HAP-1 (cell line): ENCODE data around the gene CEP83.
A peak's percentile ranks its signal among the peaks of the same experiment; 100 is the strongest.
"Not testable (repeated sequence)": the region's sequence is repeated elsewhere in the genome, so short reads cannot be mapped to it uniquely, and the experiment has no call there.

Source experiments
- DNase-seq, 2 experiments: peaks; one replicate each; pipeline ENCODE4 v3.0.0-alpha.2; 2016 to 2020; ENCODE audit warnings: low spot score in 2 of 2
- H3K27me3 ChIP-seq: fragments of 250-450 bp; sonication (Bioruptor Pico); 2 replicates; pipeline ENCODE4 v1.5.1; 2020; ENCODE audit warnings: low read depth, mild to moderate bottlenecking, moderate library complexity
- H3K36me3 ChIP-seq: fragments of 250-450 bp; sonication (Bioruptor Pico); replicated peaks from 2 replicates; pipeline ENCODE4 v1.5.1; 2020; ENCODE audit warnings: mild to moderate bottlenecking
- H3K4me1 ChIP-seq: fragments of 250-450 bp; sonication (Bioruptor Pico); 2 replicates; pipeline ENCODE4 v1.5.1; 2020; ENCODE audit warnings: mild to moderate bottlenecking
- H3K4me3 ChIP-seq: fragments of 250-450 bp; sonication (Bioruptor Pico); 2 replicates; pipeline ENCODE4 v1.5.1; 2020; ENCODE audit warnings: mild to moderate bottlenecking, moderate library complexity
- H3K9me3 ChIP-seq: fragments of 250-450 bp; sonication (Bioruptor Pico); 2 replicates; pipeline ENCODE4 v1.5.1; 2020; ENCODE audit warnings: mild to moderate bottlenecking, moderate library complexity
- in situ Hi-C: fragments of 300-500 bp; cut with MboI; formaldehyde crosslinking; loops from 3 replicates; pipeline ENCODE4 v1.14.3; 2020; ENCODE audit warnings: low sequenced_read_pairs, inconsistent platforms, mixed read lengths

CEP83 gene

DNA sequence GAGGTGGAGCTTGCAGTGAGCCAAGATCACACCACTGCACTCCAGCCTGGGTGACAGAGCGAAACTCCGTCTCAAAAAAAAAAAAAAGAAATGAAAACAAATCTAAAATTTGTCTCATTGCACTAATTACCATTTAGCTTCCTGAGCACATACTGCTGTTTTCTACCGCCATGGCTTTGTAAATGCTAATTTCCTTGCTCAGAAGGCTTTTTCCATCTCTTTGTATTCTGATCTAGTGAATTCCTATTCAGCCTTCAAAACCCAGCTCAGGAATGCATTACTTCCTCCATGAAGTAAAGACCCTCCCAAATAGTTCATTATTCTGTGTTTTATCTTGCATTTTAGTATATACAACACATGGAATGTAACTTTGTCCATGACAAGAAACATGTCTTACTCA lies 33.6 kb downstream of the CEP83 start:
- in situ Hi-C loops = no loop called here
- Histone ChIP-seq H3K4me3 (no peak overlapping the region), H3K9me3 (peaks cover 20% of the 10 kb centered on the region), H3K27me3 (no peaks in the 10 kb centered on the region), H3K36me3 (0 out of 2 replicates have a peak, but pooled peaks cover 5% of the 10 kb centered on the region), H3K4me1 (peaks cover 32% of the 10 kb centered on the region)
- peak in 1 of 2 experiments; percentile 91 for DNase-seq

GRCh38 chr12:94424830-94425229 lies 34.8 kb downstream of the CEP83 start:
- H3K27me3 ChIP-seq, DNase-seq, H3K4me3 ChIP-seq, H3K36me3 ChIP-seq, in situ Hi-C loops: not testable (repeated sequence)
- H3K4me1 ChIP-seq = peaks cover 32% of the 10 kb centered on the region
- peaks cover 17% of the 10 kb centered on the region for H3K9me3 ChIP-seq

- Histone ChIP-seq H3K4me1 (peaks cover 14% of the 10 kb centered on the region), H3K9me3 (peaks cover 17% of the 10 kb centered on the region), H3K36me3 (0 out of 2 replicates have a peak, but pooled peaks cover 5% of the 10 kb centered on the region), H3K27me3 (no peaks in the 10 kb centered on the region), H3K4me3 (no peak overlapping the region)
- in situ Hi-C loops = no loop called here
- no peak for DNase-seq
Observed at GRCh38 chr12:94421868-94422740, 37.6 kb downstream of the CEP83 start.

DNA sequence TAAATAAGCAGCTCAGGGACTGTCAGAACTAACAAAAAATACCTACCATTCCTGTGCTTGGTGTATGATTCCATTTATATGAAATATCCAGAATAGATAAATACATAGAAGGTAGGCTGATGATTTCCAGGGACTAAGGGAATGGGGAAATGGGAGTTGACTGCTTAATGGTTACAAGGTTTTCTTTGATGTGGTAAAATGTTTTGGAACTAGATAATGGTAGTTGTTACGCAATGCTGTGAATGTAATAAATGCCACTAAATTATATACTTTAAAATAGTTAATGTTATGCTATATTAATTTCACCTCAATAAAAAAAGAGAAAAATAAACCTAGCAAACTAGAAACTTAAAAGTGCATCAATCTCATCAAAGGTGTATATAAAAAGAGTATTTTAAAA lies 41.1 kb downstream of the CEP83 start:
- peaks cover 14% of the 10 kb centered on the region for H3K9me3 ChIP-seq
- H3K4me3 ChIP-seq = no peak overlapping the region
- no peaks in the 10 kb centered on the region for H3K4me1 ChIP-seq
- no peak for DNase-seq
- H3K27me3 ChIP-seq = no peaks in the 10 kb centered on the region
- H3K36me3 ChIP-seq = no peaks in the 10 kb centered on the region
- in situ Hi-C loops = no loop called here

GRCh38 chr12:94416613-94417012 lies 43.1 kb downstream of the CEP83 start:
- in situ Hi-C loops = no loop called here
- H3K9me3 ChIP-seq = 0 out of 2 replicates have a peak, but pooled peaks cover 2% of the 10 kb centered on the region
- no peak overlapping the region for H3K4me3 ChIP-seq
- no peaks in the 10 kb centered on the region for H3K27me3 ChIP-seq
- DNase-seq = no peak
- no peaks in the 10 kb centered on the region for H3K4me1 ChIP-seq
- no peaks in the 10 kb centered on the region for H3K36me3 ChIP-seq

DNA sequence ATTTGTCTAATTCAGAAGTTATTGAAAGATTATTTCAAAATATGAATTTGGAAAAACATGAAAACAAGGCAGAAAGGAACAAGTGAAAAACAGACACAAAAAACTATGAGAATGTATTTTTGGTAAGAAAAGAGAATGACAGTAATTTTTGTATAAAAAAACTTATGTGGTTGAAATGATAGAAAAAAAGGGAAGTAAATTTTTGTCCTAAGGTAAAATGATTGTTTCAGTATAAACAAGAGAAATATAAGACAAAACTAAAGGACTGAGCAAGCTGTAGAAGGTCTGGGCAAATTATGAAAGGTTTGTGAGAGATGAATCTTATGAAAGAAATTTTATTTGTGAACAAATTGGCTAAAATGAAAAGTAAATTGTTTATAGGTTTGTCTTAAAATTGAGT lies 44.6 kb downstream of the CEP83 start:
- no peak overlapping the region for H3K4me3 ChIP-seq
- in situ Hi-C loops = no loop called here
- no peaks in the 10 kb centered on the region for H3K27me3 ChIP-seq
- no peaks in the 10 kb centered on the region for H3K9me3 ChIP-seq
- DNase-seq = no peak
- H3K36me3 ChIP-seq = no peaks in the 10 kb centered on the region
- H3K4me1 ChIP-seq = no peaks in the 10 kb centered on the region

DNA sequence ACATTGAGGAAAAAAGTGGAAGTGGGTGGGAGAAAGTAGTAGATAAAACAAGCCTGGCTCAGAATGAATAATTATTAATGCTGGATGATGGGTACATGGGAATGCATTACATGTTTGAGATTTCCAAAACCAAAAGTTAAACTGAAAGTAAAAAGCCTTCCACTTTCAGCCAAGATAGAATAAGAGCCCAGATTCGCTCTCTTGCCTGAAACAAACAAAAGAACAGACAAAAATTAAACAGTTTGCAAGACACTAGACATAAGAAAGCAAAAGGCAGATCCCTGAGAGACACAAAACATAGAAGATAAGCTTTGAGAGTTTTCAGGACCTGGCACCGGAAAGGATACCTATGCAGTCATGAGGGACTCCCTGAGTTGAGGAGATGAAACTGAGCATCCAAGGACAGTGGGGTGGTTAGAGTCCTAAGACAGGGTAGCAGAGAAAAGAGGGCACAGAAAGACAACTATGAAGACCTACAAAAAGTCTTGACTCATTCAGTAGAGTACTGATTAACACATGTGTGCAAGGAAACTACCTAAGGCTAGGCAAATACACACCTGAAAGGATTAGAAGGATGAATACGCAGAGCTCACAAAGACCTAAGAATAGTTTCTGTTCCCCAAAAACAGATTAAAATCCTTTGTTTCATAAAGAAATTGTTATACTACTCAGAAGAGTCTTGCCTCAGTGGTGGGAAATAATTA lies 54.1 kb downstream of the CEP83 start:
- no peak for DNase-seq
- H3K36me3 ChIP-seq = peaks cover 3% of the 10 kb centered on the region; the same call in 1 of the 2 replicates

DNA sequence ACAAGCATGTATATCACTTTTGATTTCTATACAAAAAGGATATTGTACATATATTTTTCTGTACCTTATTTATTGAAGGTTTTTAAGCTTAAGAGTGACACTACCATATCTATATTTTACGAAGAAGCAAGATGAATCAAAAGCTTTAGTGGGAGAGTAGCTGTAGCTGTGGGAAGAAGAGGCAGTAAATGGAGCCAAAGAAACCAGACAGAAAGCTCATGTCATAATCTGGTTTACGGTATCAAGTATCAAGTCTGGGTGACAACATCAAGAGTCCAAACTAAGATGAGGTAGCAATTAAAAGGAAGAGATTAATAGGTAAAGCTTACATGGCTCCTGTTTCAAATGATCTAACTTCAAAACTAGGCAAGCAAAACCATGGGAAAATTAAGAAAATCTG lies 54.8 kb downstream of the CEP83 start:
- no peaks in the 10 kb centered on the region for H3K9me3 ChIP-seq
- no peak for DNase-seq
- H3K4me1 ChIP-seq = no peaks in the 10 kb centered on the region
- no peaks in the 10 kb centered on the region for H3K27me3 ChIP-seq
- H3K4me3 ChIP-seq = no peak overlapping the region
- H3K36me3 ChIP-seq = peaks cover 7% of the 10 kb centered on the region
- in situ Hi-C loops = no loop called here

More for the DNA sequence above, 54.1 kb downstream of the CEP83 start:
- in situ Hi-C loops = no loop called here
- Histone ChIP-seq H3K4me3 (no peak overlapping the region), H3K4me1 (no peaks in the 10 kb centered on the region), H3K27me3 (no peaks in the 10 kb centered on the region), H3K9me3 (no peaks in the 10 kb centered on the region)

- peaks cover 12% of the 10 kb centered on the region for H3K36me3 ChIP-seq
- in situ Hi-C loops = no loop called here
- no peaks in the 10 kb centered on the region for H3K4me1 ChIP-seq
- no peak overlapping the region for H3K4me3 ChIP-seq
- no peaks in the 10 kb centered on the region for H3K27me3 ChIP-seq
- no peak for DNase-seq
- peaks cover 3% of the 10 kb centered on the region for H3K9me3 ChIP-seq
Observed at GRCh38 chr12:94401326-94401725, 58.3 kb downstream of the CEP83 start.

DNA sequence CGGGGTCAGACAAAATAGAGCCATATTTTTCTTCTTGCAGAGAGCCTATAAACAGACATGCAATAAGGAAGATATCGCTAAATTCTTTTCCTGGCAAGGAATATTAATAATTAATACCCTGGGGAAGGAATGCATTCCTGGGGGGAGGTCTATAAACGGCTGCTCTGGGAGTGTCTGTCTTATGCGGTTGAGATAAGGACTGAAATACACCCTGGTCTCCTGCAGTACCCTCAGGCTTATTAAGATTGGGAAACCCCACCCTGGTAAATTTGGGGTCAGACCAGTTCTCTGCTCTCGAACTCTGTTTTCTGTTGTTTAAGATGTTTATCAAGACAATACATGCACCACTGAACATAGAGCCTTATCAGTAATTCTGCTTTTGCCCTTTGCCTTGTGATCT lies 61.0 kb downstream of the CEP83 start:
- H3K4me1 ChIP-seq, DNase-seq, H3K4me3 ChIP-seq, H3K27me3 ChIP-seq, in situ Hi-C loops, H3K9me3 ChIP-seq: not testable (repeated sequence)
- peaks cover 12% of the 10 kb centered on the region for H3K36me3 ChIP-seq

- H3K27me3 ChIP-seq = no peaks in the 10 kb centered on the region
- no peaks in the 10 kb centered on the region for H3K4me1 ChIP-seq
- peaks cover 3% of the 10 kb centered on the region for H3K9me3 ChIP-seq
- H3K4me3 ChIP-seq = no peak overlapping the region
- in situ Hi-C loops = no loop called here
- peaks cover 12% of the 10 kb centered on the region for H3K36me3 ChIP-seq
- DNase-seq = no peak
Observed at GRCh38 chr12:94397401-94397800, 62.3 kb downstream of the CEP83 start.

DNA sequence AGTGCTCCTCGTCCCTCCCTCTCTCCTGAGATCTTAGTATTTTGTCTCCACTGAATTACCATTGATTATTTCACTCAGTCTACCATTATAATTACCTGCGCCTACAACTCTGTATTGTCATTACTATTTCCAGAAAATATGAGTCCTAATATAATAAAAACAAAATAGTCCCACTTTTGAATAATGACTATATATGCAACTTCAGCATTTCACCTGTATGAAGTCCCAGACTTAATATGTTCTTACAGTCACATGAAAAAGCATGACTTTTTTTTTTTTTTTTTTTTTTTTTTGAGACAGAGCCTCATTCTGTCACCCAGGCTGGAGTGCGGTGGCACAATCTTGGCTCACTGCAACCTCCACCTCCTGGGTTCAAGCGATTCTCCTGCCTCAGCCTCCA lies 63.7 kb downstream of the CEP83 start:
- DNase-seq, H3K4me3 ChIP-seq, in situ Hi-C loops, H3K36me3 ChIP-seq, H3K9me3 ChIP-seq, H3K4me1 ChIP-seq, H3K27me3 ChIP-seq: not testable (repeated sequence)

GRCh38 chr12:94390130-94390485 lies 69.6 kb downstream of the CEP83 start:
- H3K9me3 ChIP-seq = 0 out of 2 replicates have a peak, but pooled peaks cover 2% of the 10 kb centered on the region
- in situ Hi-C loops = no loop called here
- peaks cover 8% of the 10 kb centered on the region for H3K36me3 ChIP-seq
- no peaks in the 10 kb centered on the region for H3K4me1 ChIP-seq
- no peak overlapping the region for H3K4me3 ChIP-seq
- no peaks in the 10 kb centered on the region for H3K27me3 ChIP-seq
- no peak for DNase-seq

DNA sequence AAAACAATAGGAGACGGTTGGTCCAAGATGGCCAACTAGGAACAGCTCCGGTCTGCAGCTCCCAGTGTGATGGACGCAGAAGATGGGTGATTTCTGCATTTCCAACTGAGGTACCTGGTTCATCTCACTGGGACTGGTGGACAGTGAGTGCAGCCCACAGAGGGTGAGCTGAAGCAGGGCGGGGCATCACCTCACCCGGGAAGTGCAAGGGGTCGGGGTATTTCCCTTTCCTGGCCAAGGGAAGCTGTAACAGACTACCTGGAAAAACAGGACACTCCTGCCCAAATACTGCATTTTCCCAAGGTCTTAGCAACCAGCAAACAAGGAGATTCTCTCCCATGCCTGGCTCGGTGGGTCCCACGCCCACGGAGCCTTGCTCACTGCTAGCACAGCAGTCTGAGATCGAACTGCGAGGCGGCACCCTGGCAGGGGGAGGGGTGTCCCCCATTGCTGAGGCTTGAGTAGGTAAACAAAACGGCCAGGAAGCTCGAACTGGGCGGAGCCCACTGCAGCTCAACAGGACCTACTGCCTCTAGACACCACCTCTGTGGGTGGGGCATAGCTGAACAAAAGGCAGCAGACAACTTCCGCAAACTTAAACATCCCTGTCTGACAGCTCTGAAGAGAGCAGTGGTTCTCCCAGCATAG lies 70.1 kb downstream of the CEP83 start:
- H3K9me3 ChIP-seq, H3K4me1 ChIP-seq, H3K4me3 ChIP-seq, H3K27me3 ChIP-seq, in situ Hi-C loops: not testable (repeated sequence)
- peak in 1 of 2 experiments; percentile 10 for DNase-seq
- H3K36me3 ChIP-seq = peaks cover 11% of the 10 kb centered on the region
